CD4-positive, alpha-beta T cell (primary cell): Measurements from ENCODE around the gene ANKRD53. TPM values are rescaled to one million over a fixed set of nuclear protein-coding genes. Genes with fewer than 3 reads are reported as not detected.
A peak's percentile ranks its signal among the peaks of the same experiment; 100 is the strongest.

Experiments
- ATAC-seq: fragments of 200-7000 bp; cut with Tn5 transposase; one replicate; pipeline ENCODE4 v1.10.0; 2022; ENCODE audit warnings: mild to moderate bottlenecking; ENCODE audit not compliant: poor library complexity
- CTCF ChIA-PET: fragments of 350-600 bp; sonication (Branson Sonifier 250); formaldehyde crosslinking; loops from one replicate; lab custom pipeline; 2021; ENCODE audit warnings: antibody characterized with exemption, inconsistent platforms; lab: Charles Lee
- POLR2A ChIA-PET: fragments of 350-600 bp; sonication (Branson Sonifier 250); formaldehyde crosslinking; loops from one replicate; lab custom pipeline; 2021; ENCODE audit warnings: antibody characterized with exemption, inconsistent platforms; lab: Charles Lee
- DNase-seq, 14 experiments: peaks; one replicate each; pipeline ENCODE4 v3.0.0-alpha.2; 2013 to 2020; ENCODE audit warnings: mixed read lengths in 2 of 14
- H3K27ac ChIP-seq, 2 donors: one replicate each; pipeline versions ENCODE4 v1.5.1 to v1.7.0; 2013; ENCODE audit warnings: low read length in 2 of 2, low read depth in 1 of 2, mild to moderate bottlenecking in 1 of 2
- H3K27me3 ChIP-seq, 2 experiments: 1 replicate in 1 of 2; 2 replicates in 1 of 2; pipeline versions ENCODE4 v1.6.1 to v1.7.0; 2013; ENCODE audit warnings: low read length in 2 of 2, control low read depth in 1 of 2, mild to moderate bottlenecking in 1 of 2, moderate library complexity in 1 of 2; ENCODE audit not compliant: insufficient read depth in 2 of 2, control insufficient read depth in 1 of 2
- H3K36me3 ChIP-seq: one replicate; pipeline ENCODE4 v1.6.1; 2013; ENCODE audit warnings: low read length, control low read depth; ENCODE audit not compliant: insufficient read depth
- H3K4me1 ChIP-seq: one replicate; pipeline ENCODE4 v1.6.1; 2013; ENCODE audit warnings: low read length, control low read depth; ENCODE audit not compliant: insufficient read depth
- H3K4me3 ChIP-seq: one replicate; pipeline ENCODE4 v1.5.1; 2013; ENCODE audit warnings: mild to moderate bottlenecking, low read length, moderate library complexity
- H3K9me3 ChIP-seq, 2 experiments: 1 replicate in 1 of 2; 2 replicates in 1 of 2; pipeline versions ENCODE4 v1.6.1 to v1.7.0; 2013; ENCODE audit warnings: low read length in 2 of 2, mild to moderate bottlenecking in 2 of 2, control low read depth in 1 of 2, moderate library complexity in 1 of 2; ENCODE audit not compliant: control insufficient read depth in 1 of 2, insufficient read depth in 1 of 2
- H3K27ac Mint-ChIP-seq: one replicate; pipeline ENCODE4 v1.8.0; 2020; ENCODE audit warnings: mixed read lengths
- H3K27me3 Mint-ChIP-seq: one replicate; pipeline ENCODE4 v1.8.0; 2021; ENCODE audit warnings: mixed read lengths
- H3K36me3 Mint-ChIP-seq: one replicate; pipeline ENCODE4 v1.8.0; 2021; ENCODE audit warnings: low read depth, mixed read lengths
- H3K4me1 Mint-ChIP-seq: one replicate; pipeline ENCODE4 v1.8.0; 2021; ENCODE audit warnings: low read depth, mixed read lengths
- H3K4me3 Mint-ChIP-seq: one replicate; pipeline ENCODE4 v1.8.0; 2020; ENCODE audit warnings: mild to moderate bottlenecking, mixed read lengths
- H3K9me3 Mint-ChIP-seq: one replicate; pipeline ENCODE4 v1.8.0; 2020; ENCODE audit warnings: mixed read lengths
- intact Hi-C, 2 experiments: fragments of 100-400 bp; cut with DNase I in 1 of 2; cut with micrococcal nuclease in 1 of 2; formaldehyde crosslinking; loops; one replicate each; pipeline versions ENCODE4 v1.15.1 to v1.9.0; 2023 to 2025; cut with DNase I, micrococcal nuclease
- polyA plus RNA-seq, 2 donors: library from polyadenylated mRNA; unstranded; fragments of 120-200 nt; gene quantifications; one replicate each; pipeline ENCODE4 v1.2.1, GENCODE V29; 2013
- total RNA-seq, 174 experiments: library from RNA in 2 of 174; stranded (reverse) in 2 of 174; gene quantifications; one replicate each; pipeline ENCODE4 v1.2.3 and lab custom pipeline; 2021 to 2026
- TF ChIP-seq, protein P1 (sequence below): fragments of 200-600 bp; IDR thresholded peaks from one replicate; pipeline ENCODE4 v1.8.0; 2022; ENCODE audit warnings: antibody characterized with exemption, mild to moderate bottlenecking

Gene ANKRD53, protein sequence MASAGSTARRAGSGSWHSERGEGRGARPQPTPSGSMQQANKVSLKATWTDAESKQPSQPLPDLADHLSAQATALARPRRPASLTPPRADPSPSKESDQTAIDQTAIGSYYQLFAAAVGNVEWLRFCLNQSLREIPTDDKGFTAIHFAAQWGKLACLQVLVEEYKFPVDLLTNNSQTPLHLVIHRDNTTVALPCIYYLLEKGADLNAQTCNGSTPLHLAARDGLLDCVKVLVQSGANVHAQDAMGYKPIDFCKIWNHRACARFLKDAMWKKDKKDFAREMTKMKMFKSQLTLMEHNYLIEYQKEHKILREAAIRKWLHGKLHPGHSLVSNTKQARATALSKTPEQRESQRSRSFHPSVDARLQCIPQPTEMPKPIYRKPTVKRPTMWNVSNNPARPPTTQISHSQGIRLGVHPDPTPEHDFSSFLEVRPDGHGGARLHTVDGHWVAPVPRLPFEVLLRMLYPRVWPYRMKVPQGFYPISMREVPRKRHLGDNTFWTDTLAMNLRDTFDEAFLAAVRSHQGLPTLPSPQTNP
- total RNA-seq: 1 to 10 TPM in 1 of 2 experiments, under 1 TPM in 1; 0.42 to 1.2 TPM
- polyA plus RNA-seq (2013, experiment 1 of 2): 0.45 TPM
- 0.46 TPM for polyA plus RNA-seq (2013, experiment 2 of 2)
- 0 to 0.98 (median 0.09) reads per million in 172 experiments for total RNA-seq (lab: John Stamatoyannopoulos, UW)

DNA sequence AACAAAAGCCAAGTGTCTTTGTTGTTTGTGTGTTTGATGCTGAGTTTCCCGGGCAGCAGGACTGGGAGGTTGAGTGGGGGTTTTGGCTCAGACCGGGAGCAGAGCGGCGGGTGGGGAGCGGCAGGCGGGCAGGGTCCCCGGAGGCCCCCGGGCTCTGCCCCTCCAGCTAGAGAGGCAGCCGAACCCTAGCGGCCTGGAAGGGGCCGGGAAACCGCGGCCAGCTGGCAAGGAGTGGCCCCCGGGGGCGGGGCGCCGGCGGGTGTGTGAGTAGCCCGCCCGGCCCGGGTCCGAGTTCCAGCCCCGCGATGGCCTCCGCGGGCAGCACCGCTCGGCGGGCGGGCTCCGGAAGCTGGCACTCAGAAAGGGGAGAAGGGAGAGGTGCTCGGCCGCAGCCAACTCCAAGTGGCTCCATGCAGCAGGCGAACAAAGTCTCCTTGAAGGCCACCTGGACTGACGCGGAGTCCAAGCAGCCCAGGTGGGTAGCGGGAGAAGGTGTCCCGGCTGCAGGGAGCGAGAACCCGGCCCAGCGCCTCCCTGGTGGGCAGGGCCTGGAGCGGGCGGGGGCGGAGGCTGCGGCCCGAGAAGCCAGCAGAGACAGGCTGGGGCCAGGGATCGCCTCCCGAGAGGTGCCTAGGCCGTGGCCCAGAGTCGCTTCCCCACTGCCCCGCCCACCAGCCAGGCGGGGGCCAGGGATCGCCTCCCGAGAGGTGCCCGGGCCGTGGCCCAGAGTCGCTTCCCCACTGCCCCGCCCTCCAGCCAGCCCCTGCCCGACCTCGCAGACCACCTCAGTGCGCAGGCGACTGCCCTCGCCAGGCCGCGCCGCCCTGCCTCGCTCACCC is at the start of gene ANKRD53:
Gene ANKRD53, plus strand, starts transcription at position 290 of the 839 bp plus-strand sequence. Its CDS starts 16 bp downstream, at position 306.
- Mint-ChIP-seq H3K27ac (peak within 1 kb of the TSS; percentile 67), H3K27me3 (no peaks in the 10 kb centered on the region), H3K36me3 (no peaks in the 10 kb centered on the region), H3K4me3 (peak within 1 kb of the TSS; percentile 91), H3K9me3 (no peaks in the 10 kb centered on the region), H3K4me1 (peaks cover 20% of the 10 kb centered on the region)
- H3K27ac ChIP-seq: peak within 1 kb of the TSS in 1 of 2 donors; percentile 58
- ChIA-PET POLR2A (interaction anchor here (1.4 to 1.5 kb wide), 2 partner anchors 23 to 90 kb away, joined by 3 to 5 read pairs; partner anchors contain the start of gene NAGK), CTCF (interaction anchor here (1.2 to 2.3 kb wide), 2 partner anchors 12 to 14 kb away, joined by 3 to 16 read pairs; no protein-coding TSS in a partner anchor)
- intact Hi-C loops: no loop called here
- no peaks in the 10 kb centered on the region for H3K36me3 ChIP-seq
- TF ChIP-seq, protein P1, sequence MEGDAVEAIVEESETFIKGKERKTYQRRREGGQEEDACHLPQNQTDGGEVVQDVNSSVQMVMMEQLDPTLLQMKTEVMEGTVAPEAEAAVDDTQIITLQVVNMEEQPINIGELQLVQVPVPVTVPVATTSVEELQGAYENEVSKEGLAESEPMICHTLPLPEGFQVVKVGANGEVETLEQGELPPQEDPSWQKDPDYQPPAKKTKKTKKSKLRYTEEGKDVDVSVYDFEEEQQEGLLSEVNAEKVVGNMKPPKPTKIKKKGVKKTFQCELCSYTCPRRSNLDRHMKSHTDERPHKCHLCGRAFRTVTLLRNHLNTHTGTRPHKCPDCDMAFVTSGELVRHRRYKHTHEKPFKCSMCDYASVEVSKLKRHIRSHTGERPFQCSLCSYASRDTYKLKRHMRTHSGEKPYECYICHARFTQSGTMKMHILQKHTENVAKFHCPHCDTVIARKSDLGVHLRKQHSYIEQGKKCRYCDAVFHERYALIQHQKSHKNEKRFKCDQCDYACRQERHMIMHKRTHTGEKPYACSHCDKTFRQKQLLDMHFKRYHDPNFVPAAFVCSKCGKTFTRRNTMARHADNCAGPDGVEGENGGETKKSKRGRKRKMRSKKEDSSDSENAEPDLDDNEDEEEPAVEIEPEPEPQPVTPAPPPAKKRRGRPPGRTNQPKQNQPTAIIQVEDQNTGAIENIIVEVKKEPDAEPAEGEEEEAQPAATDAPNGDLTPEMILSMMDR: no peak
- peak in 4 of 14 experiments; percentile 14 to 50 (median 36) for DNase-seq
- no peaks in the 10 kb centered on the region for H3K27me3 ChIP-seq
- H3K4me3 ChIP-seq: peak within 1 kb of the TSS; percentile 76
- no peaks in the 10 kb centered on the region for H3K9me3 ChIP-seq
- H3K4me1 ChIP-seq: peaks cover 24% of the 10 kb centered on the region
- peak; percentile 40 for ATAC-seq

DNA sequence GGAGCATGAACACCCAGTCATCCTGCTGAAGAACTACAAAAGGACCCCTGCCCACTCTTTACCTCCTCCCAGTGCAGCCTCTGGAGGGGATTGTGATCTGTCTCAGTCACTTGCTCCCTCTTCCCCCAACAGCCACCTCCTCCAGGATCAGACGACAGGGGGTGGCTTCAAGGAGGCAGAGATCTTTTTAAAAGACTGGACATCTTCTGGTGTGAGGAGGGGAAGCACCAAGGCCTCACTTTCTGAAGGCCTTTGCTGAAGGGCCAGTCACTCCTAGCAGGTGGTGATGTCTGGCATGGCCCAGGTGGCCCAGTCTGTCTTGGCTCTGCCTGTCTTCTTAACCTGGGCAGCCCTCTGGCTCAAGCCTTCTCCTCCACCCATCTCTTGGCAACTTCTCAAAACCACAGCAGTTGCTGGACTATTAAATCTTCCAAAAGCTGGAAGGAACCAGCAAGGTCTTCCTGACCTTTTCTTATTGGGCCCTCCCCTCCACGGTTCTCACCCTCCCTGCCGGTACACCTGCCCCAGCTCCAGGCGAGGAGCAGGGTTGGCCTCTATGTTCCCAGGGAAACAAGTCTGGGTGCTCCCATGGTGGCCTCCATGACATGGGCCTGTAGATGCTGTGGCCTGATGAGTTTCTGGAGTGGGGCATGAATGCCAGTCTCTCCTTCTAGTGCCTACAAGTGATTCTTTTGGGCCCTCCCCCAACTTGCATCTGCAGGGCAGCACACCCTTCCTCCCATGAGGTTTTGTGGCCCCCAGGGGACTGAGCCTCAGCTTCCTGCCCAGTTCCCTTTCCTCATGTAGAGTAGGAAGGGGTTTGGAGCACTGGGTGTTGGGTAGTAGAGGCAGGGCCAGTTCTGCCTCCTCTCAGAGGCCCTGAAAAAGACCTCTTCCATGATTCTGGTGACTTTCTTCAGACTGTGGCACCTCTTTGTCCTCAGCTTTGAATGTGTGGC is 47.8 kb upstream of the ANKRD53 start:
- intact Hi-C loops: no loop called here
- ATAC-seq: no peak
- Mint-ChIP-seq H3K27me3 (peaks cover 11% of the 10 kb centered on the region), H3K27ac (no peak overlapping the region), H3K4me1 (no peaks in the 10 kb centered on the region), H3K36me3 (no peaks in the 10 kb centered on the region), H3K9me3 (no peaks in the 10 kb centered on the region), H3K4me3 (no peak overlapping the region)
- Histone ChIP-seq H3K27ac (no peak overlapping the region), H3K4me3 (no peak overlapping the region), H3K36me3 (no peaks in the 10 kb centered on the region), H3K4me1 (no peaks in the 10 kb centered on the region), H3K9me3 (no peaks in the 10 kb centered on the region), H3K27me3 (no peaks in the 10 kb centered on the region)
- ChIA-PET CTCF (no interaction called here), POLR2A (no interaction called here)
- TF ChIP-seq, protein P1: no peak
- no peak for DNase-seq
